Measurements from ENCODE around the gene MYL7. TPM values are rescaled to one million over a fixed set of nuclear protein-coding genes. Genes with fewer than 3 reads are reported as not detected.

MYL7 gene
- polyA plus RNA-seq, 3 donors = not detected

- WGBS (ENCODE audit: insufficient coverage) = 93% methylated on average over 8 of the region's 18 CpGs
- Mint-ChIP-seq H3K27ac (no peak overlapping the region), H3K27me3 (ENCODE audit: low read depth in 3 of 3) (peaks cover 34 to 39% (median 36%) of the 10 kb centered on the region in 3 donors), H3K36me3 (no peaks in the 10 kb centered on the region), H3K9me3 (peaks cover 0 to 8% (median 0%) of the 10 kb centered on the region in 7 donors), H3K4me3 (no peak overlapping the region), H3K4me1 (peaks cover 3% of the 10 kb centered on the region)
- no peak overlapping the region for H2AFZ ChIP-seq (ENCODE audit: insufficient read depth, low read depth, low read length, poor library complexity, severe bottlenecking)
- no peaks in the 10 kb centered on the region for H4K20me1 ChIP-seq (ENCODE audit: insufficient read depth, low read length)
- H3K27ac ChIP-seq (ENCODE audit: low read depth in 1 of 2, low read length in 2 of 2) = no peak overlapping the region
- H3K9ac ChIP-seq (ENCODE audit: insufficient read depth, low read length, poor library complexity, severe bottlenecking) = no peak overlapping the region
- no peaks in the 10 kb centered on the region for H3K79me2 ChIP-seq (ENCODE audit: insufficient read depth, low read length)
- H3K36me3 ChIP-seq (replicated peaks in 1 of 2; ENCODE audit: control insufficient read depth in 1 of 2, insufficient read depth in 2 of 2, low read length in 2 of 2) = no peaks in the 10 kb centered on the region
- H3K27me3 ChIP-seq (ENCODE audit: control insufficient read depth in 2 of 2, insufficient read depth in 2 of 2, low read length in 2 of 2) = peaks cover 14 to 33% of the 10 kb centered on the region in 2 donors
- H3K4me3 ChIP-seq (replicated peaks in 1 of 3; ENCODE audit: low read depth in 2 of 3, low read length in 3 of 3) = no peak overlapping the region
- no peaks in the 10 kb centered on the region for H3K9me3 ChIP-seq (replicated peaks in 1 of 2; ENCODE audit: control insufficient read depth in 1 of 2, insufficient read depth in 1 of 2, low read length in 2 of 2)
- peaks cover 0 to 5% of the 10 kb centered on the region in 2 donors for H3K4me1 ChIP-seq (ENCODE audit: control insufficient read depth in 1 of 2, insufficient read depth in 2 of 2, low read length in 2 of 2)
- no peak for TF ChIP-seq CTCF (IDR thresholded peaks at IDR 0.05)
- DNase-seq = no peak
- no peak overlapping the region for H3K4me2 ChIP-seq (replicated peaks; ENCODE audit: extremely low read depth, low read length, poor library complexity, severe bottlenecking)
- intact Hi-C loops (cut with micrococcal nuclease) = no loop called here
These were observed 33.8 kb downstream of the MYL7 start for GRCh38 chr7:44107116-44107960.

DNA sequence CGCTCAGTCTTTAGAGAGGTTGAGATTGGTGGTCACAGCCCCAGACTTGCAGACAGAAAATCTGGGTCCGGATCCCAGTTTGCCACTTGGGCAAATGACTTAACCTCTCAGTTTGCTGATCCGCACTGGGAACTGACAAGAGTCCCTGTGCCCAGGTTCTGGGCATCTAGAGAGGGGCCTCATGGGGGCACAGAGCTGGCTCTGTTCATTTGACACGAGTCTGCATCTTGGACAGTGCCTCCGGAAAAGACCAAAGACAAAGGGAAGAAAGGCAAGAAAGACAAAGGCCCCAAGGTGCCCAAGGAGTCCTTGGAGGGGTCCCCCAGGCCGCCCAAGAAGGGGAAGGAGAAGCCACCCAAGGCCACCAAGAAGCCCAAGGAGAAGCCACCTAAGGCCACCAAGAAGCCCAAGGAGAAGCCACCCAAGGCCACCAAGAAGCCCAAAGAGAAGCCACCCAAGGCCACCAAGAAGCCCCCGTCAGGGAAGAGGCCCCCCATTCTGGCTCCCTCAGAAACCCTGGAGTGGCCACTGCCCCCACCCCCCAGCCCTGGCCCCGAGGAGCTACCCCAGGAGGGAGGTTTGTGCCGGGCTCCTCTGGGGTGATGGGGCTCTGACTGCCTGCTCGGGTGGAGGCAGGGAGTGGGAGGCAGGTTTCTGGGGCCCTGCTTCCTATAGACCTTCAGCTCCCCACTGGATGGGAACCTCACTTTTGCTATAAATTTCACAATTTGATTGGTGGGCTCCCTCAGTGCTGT lies 34.6 kb downstream of the MYL7 start:
- H3K4me1 Mint-ChIP-seq = peaks cover 3% of the 10 kb centered on the region
- no peaks in the 10 kb centered on the region for H3K9me3 ChIP-seq (replicated peaks in 1 of 2; ENCODE audit: control insufficient read depth in 1 of 2, insufficient read depth in 1 of 2, low read length in 2 of 2)
- no peak overlapping the region for H3K4me2 ChIP-seq (replicated peaks; ENCODE audit: extremely low read depth, low read length, poor library complexity, severe bottlenecking)
- no peak for TF ChIP-seq CTCF (IDR thresholded peaks at IDR 0.05)
- H3K4me3 ChIP-seq (replicated peaks in 1 of 3; ENCODE audit: low read depth in 2 of 3, low read length in 3 of 3) = no peak overlapping the region
- H3K27me3 ChIP-seq (ENCODE audit: control insufficient read depth in 2 of 2, insufficient read depth in 2 of 2, low read length in 2 of 2) = peaks cover 14 to 34% of the 10 kb centered on the region in 2 donors
- peaks cover 0 to 8% (median 0%) of the 10 kb centered on the region in 7 donors for H3K9me3 Mint-ChIP-seq
- no peaks in the 10 kb centered on the region for H3K36me3 Mint-ChIP-seq
- WGBS (ENCODE audit: insufficient coverage) = 74% methylated on average over 5 of the region's 10 CpGs
- H3K4me3 Mint-ChIP-seq = no peak overlapping the region
- H3K79me2 ChIP-seq (ENCODE audit: insufficient read depth, low read length) = no peaks in the 10 kb centered on the region
- H4K20me1 ChIP-seq (ENCODE audit: insufficient read depth, low read length) = no peaks in the 10 kb centered on the region
- H3K27ac ChIP-seq (ENCODE audit: low read depth in 1 of 2, low read length in 2 of 2) = no peak overlapping the region
- H3K27ac Mint-ChIP-seq = no peak overlapping the region
- H2AFZ ChIP-seq (ENCODE audit: insufficient read depth, low read depth, low read length, poor library complexity, severe bottlenecking) = no peak overlapping the region
- peaks cover 37 to 43% (median 38%) of the 10 kb centered on the region in 3 donors for H3K27me3 Mint-ChIP-seq (ENCODE audit: low read depth in 3 of 3)
- no peak overlapping the region for H3K9ac ChIP-seq (ENCODE audit: insufficient read depth, low read length, poor library complexity, severe bottlenecking)
- no peak for DNase-seq
- intact Hi-C loops (cut with micrococcal nuclease) = no loop called here
- H3K36me3 ChIP-seq (replicated peaks in 1 of 2; ENCODE audit: control insufficient read depth in 1 of 2, insufficient read depth in 2 of 2, low read length in 2 of 2) = no peaks in the 10 kb centered on the region
- H3K4me1 ChIP-seq (ENCODE audit: control insufficient read depth in 1 of 2, insufficient read depth in 2 of 2, low read length in 2 of 2) = peaks cover 0 to 5% of the 10 kb centered on the region in 2 donors
